OCI-LY3 (cell line): ENCODE measurements around the gene CCL4L2.

Source experiments
- CTCF ChIP-seq: fragments of 200-600, 300-600 bp; sonication (generic); IDR thresholded peaks from 2 replicates; pipeline ENCODE4 v1.5.1; 2014; ENCODE audit warnings: antibody characterized with exemption, low read length, low read depth
- EZH2phosphoT487 ChIP-seq: fragments of 200-600 bp; shearing (Covaris generic); IDR thresholded peaks from 2 replicates; pipeline ENCODE4 v1.6.1; 2018; ENCODE audit warnings: antibody characterized with exemption, mixed run types, low read depth

DNA sequence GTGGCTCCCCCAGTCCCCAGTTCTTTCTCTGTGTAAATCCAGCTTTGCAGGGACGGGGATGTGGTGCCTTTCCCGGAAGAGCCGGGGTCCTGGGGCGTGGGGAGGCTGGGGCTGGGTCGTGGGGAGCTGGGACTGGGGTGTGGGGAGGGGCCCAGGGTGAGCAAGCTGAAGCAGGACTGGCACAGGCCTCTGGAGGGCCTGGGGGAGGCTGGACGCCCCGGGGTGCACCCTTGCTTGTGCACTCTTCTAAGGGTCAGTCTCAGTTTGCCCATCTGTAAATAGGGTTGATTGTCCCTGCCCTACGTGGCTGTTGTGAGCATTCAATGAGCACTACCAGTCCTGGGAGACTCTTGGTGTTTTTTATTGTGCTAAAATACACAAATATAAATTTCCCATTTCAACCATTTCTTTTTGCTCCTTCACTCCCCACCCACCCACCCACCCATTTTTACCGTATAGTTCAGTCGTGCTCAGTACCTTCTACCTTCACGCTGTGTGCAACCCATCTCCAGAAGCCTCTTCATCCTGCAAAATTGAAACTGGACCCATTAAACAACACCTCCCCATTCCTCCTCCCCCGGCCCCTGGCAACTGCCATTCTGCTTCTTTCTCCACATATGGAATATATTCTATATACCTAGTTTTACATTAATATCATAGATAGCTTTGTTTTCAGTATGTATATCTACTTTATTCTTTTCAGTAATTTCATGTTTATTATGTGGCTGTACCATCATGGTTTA, 26.7 kb upstream of the CCL4L2 start:
- TF ChIP-seq CTCF (no peak), EZH2phosphoT487 (no peak)
